SK-N-MC (cell line): ENCODE measurements around the gene IDH3A.
"Not testable (repeated sequence)": the region's sequence is repeated elsewhere in the genome, so short reads cannot be mapped to it uniquely, and the experiment has no call there.

Experiments
- DNase-seq: peaks from one replicate; pipeline ENCODE4 v3.0.0-alpha.2; 2011; ENCODE audit warnings: low read depth, low spot score
- H3K27ac ChIP-seq: fragments of 200-600 bp; sonication (generic); 2 replicates; pipeline ENCODE4 v1.5.1; 2016; ENCODE audit warnings: mixed run types
- H3K36me3 ChIP-seq: fragments of 200-600 bp; sonication (generic); 2 replicates; pipeline ENCODE4 v1.6.1; 2017; ENCODE audit warnings: antibody characterized with exemption, low read length, mixed read lengths; ENCODE audit not compliant: insufficient read depth
- H3K4me3 ChIP-seq: fragments of 200-600 bp; sonication (generic); 2 replicates; pipeline ENCODE4 v1.5.1; 2016
- H3K9ac ChIP-seq: fragments of 200-600 bp; sonication (generic); 2 replicates; pipeline ENCODE4 v1.8.0; 2017; ENCODE audit warnings: mixed run types, mixed read lengths; ENCODE audit not compliant: insufficient read length
- H3K9me3 ChIP-seq: fragments of 200-600 bp; sonication (generic); 2 replicates; pipeline ENCODE4 v1.6.1; 2017; ENCODE audit warnings: low read depth, mild to moderate bottlenecking, antibody characterized with exemption, low read length, moderate library complexity, mixed read lengths
- EZH2 ChIP-seq: fragments of 200-600 bp; sonication (generic); IDR thresholded peaks from one replicate; pipeline ENCODE4 v1.6.1; 2017; ENCODE audit warnings: antibody characterized with exemption
- FOXP2 ChIP-seq: optimal IDR thresholded peaks from 2 replicates; pipeline ENCODE3; 2011; ENCODE audit warnings: mild to moderate bottlenecking, moderate library complexity; ENCODE audit not compliant: insufficient read depth; ENCODE audit errors: extremely low read length, control extremely low read depth
- POLR2AphosphoS5 ChIP-seq: IDR thresholded peaks from 2 replicates; pipeline ENCODE4 v1.6.1; 2012; ENCODE audit warnings: mild to moderate bottlenecking, low read depth, low read length, borderline replicate concordance

Gene IDH3A

GRCh38 chr15:78139578-78139977 lies 9.6 kb upstream of the IDH3A start:
- TF ChIP-seq POLR2AphosphoS5 (no peak), EZH2 (no peak), FOXP2 (no peak)
- no peak for DNase-seq
- H3K27ac ChIP-seq, result no peak overlapping the region
- no peak overlapping the region for H3K9ac ChIP-seq
- H3K36me3 ChIP-seq, result no peaks in the 10 kb centered on the region
- no peak overlapping the region for H3K4me3 ChIP-seq
- H3K9me3 ChIP-seq, result no peaks in the 10 kb centered on the region

- no peak overlapping the region for H3K27ac ChIP-seq
Observed at GRCh38 chr15:78140292-78140691, 8.9 kb upstream of the IDH3A start.

GRCh38 chr15:78142332-78142731 lies 6.8 kb upstream of the IDH3A start:
- TF ChIP-seq FOXP2, result no peak
- TF ChIP-seq POLR2AphosphoS5, result no peak
- no peak for TF ChIP-seq EZH2

More at GRCh38 chr15:78140292-78140691, 8.9 kb upstream of the IDH3A start:
- DNase-seq, result no peak
- TF ChIP-seq POLR2AphosphoS5 (no peak), EZH2 (no peak), FOXP2 (no peak)
- Histone ChIP-seq H3K9me3 (no peaks in the 10 kb centered on the region), H3K9ac (no peak overlapping the region), H3K36me3 (no peaks in the 10 kb centered on the region), H3K4me3 (no peak overlapping the region)

GRCh38 chr15:78146425-78147154 lies 2.6 kb upstream of the IDH3A start:
- H3K9me3 ChIP-seq, result no peaks in the 10 kb centered on the region
- H3K27ac ChIP-seq, result no peak overlapping the region
- no peak overlapping the region for H3K4me3 ChIP-seq
- H3K36me3 ChIP-seq, result no peaks in the 10 kb centered on the region
- TF ChIP-seq FOXP2 (no peak), POLR2AphosphoS5 (no peak)
- H3K9ac ChIP-seq, result no peak overlapping the region
- DNase-seq, result no peak

More at GRCh38 chr15:78142332-78142731, 6.8 kb upstream of the IDH3A start:
- Histone ChIP-seq H3K27ac (no peak overlapping the region), H3K9me3 (no peaks in the 10 kb centered on the region), H3K36me3 (no peaks in the 10 kb centered on the region), H3K9ac (no peak overlapping the region), H3K4me3 (no peak overlapping the region)
- no peak for DNase-seq

GRCh38 chr15:78147566-78147965 lies 1.6 kb upstream of the IDH3A start:
- Histone ChIP-seq H3K4me3 (no peak overlapping the region), H3K36me3 (no peaks in the 10 kb centered on the region), H3K9me3 (no peaks in the 10 kb centered on the region), H3K9ac (no peak overlapping the region), H3K27ac (no peak overlapping the region)
- DNase-seq, result no peak
- TF ChIP-seq FOXP2, result no peak

- Histone ChIP-seq H3K36me3 (no peaks in the 10 kb centered on the region), H3K4me3 (peak overlapping the region; percentile 86), H3K9me3 (no peaks in the 10 kb centered on the region), H3K27ac (no peak overlapping the region), H3K9ac (peak overlapping the region; percentile 83)
- no peak for DNase-seq
- TF ChIP-seq EZH2, result no peak
- TF ChIP-seq FOXP2, result no peak
Observed at GRCh38 chr15:78148392-78149067, 632 bp upstream of the IDH3A start.

- Histone ChIP-seq H3K27ac (no peak overlapping the region), H3K9me3 (no peaks in the 10 kb centered on the region), H3K4me3 (peak overlapping the region; percentile 86), H3K9ac (peak overlapping the region; percentile 78), H3K36me3 (no peaks in the 10 kb centered on the region)
- no peak for DNase-seq
- TF ChIP-seq POLR2AphosphoS5, result no peak
- no peak for TF ChIP-seq FOXP2
- no peak for TF ChIP-seq EZH2
Observed at GRCh38 chr15:78149805-78150751, 916 bp downstream of the IDH3A start.

GRCh38 chr15:78151075-78151474 lies 1.9 kb downstream of the IDH3A start:
- not testable (repeated sequence) for DNase-seq, H3K27ac ChIP-seq, H3K9me3 ChIP-seq, H3K9ac ChIP-seq, H3K4me3 ChIP-seq, H3K36me3 ChIP-seq
